ENCODE data around the gene EPM2A.
A peak's percentile ranks its signal among the peaks of the same experiment; 100 is the strongest.
"Not testable (repeated sequence)": the region's sequence is repeated elsewhere in the genome, so short reads cannot be mapped to it uniquely, and the experiment has no call there.

EPM2A gene

GRCh38 chr6:145735356-145736165, at the start of gene EPM2A:
TSS of gene EPM2A (minus strand) at chr6:145735520. CDS start at chr6:145735498, 22 bp downstream.
- DNase-seq (ENCODE audit: low read depth), result peak; percentile 35

- DNase-seq (ENCODE audit: low read depth), result no peak
Observed at GRCh38 chr6:145784683-145785082, 49.4 kb upstream of the EPM2A start.

DNA sequence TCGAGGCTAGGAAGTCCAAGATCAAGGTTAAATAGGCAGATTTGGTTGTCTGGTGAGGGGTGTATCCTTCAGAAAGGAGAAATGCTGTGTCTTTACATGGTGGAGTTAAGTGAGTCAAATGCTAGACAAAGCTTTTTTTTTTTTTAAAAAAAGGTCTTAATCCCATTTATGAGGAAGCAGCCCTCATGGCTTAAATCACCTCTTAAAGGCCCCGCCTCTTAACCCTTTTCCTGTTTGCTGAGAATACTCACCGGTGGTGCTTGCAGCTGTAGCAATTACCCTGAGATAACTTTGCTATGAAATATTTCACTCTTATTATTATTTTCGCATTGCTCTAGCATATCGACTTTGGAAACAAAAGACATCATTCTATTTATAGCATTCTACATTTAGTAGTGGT, 48.5 kb upstream of the EPM2A start:
- DNase-seq (ENCODE audit: low read depth), result no peak

DNA sequence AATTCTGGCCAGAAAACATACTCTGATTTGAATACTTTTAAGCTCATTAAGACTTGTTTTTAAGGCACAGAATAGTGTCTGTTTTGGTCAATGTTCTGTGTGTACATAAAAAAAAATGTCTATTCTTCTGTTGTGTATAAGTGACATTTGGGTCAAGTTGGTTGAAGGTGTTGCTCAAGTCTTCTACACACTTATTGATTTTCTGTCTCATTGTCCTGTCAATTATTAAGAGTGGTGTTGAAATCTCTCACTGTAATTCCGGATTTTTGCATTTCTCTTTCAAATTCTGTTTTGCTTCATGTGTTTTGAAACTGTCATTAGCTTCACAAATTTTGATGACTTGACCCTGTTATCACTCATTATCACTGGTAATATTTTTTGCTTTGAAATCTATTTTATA, 37.5 kb upstream of the EPM2A start:
- no peak for DNase-seq (ENCODE audit: low read depth)

DNA sequence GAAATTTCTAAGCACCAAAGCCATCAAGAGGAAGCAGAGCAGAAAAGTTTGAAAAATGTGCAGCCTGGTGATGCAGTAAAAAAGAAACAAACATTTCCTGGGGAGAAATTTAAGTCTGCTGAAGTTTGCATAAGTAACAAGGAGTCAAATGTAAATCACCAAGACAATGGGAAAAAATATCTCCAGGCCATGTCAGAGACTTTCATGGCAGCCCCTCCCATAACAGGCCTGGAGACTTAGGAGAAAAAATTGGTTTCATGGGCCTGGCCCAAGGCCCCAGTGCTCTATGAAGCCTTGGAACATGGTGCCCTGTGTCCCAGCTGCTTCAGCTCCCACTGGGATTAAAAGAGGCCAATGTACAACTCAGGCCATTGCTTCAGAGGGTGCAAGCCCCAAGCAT, 30.1 kb upstream of the EPM2A start:
- DNase-seq (ENCODE audit: low read depth), result no peak

- DNase-seq (ENCODE audit: low read depth), result no peak
Observed at GRCh38 chr6:145763742-145764141, 28.4 kb upstream of the EPM2A start.

GRCh38 chr6:145761584-145761983, 26.3 kb upstream of the EPM2A start:
- DNase-seq (ENCODE audit: low read depth), result no peak

- no peak for DNase-seq (ENCODE audit: low read depth)
Observed at GRCh38 chr6:145758113-145758512, 22.8 kb upstream of the EPM2A start.

DNA sequence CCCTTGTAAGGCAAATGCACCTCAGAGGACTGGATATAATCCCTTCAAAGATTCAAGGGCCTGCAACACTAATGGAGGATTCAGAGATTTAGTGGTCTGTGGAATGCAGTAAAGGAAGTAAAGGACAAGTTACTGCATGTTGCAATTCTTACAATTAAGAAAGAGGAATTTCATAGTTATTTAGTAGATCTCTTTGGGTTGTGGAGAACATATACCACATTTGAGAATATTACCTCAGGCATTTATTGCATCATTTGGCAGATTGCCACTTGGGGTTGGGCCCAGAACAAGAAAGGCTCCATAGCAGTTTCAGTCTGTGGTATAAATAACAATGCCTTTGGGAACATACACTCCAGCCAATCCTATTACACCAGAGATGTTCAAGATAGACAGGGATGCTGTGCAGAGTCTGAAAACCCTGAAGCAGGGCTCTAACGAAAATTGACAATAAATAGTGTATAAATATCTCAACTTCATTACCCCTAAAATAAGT, 20.9 kb upstream of the EPM2A start:
- DNase-seq (ENCODE audit: low read depth), result no peak

DNA sequence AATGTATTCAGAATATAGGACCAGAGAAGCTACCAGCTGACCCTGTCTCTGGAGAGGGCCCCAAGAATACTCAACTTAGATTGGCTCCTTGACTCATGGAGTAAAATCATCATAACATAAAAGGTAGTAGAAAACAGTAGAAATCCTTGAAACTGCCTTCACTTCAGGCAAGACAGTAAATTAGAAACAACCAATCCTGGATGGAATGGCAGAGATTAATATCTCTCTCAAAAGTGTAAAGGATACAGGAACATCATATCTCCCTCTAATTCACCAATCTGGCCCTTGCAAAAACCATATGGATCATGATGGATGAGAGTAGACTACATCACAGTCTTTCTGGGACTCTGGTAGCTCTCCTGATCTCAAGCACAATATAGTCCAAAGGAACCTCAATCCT, 20.4 kb upstream of the EPM2A start:
- DNase-seq (ENCODE audit: low read depth), result no peak

DNA sequence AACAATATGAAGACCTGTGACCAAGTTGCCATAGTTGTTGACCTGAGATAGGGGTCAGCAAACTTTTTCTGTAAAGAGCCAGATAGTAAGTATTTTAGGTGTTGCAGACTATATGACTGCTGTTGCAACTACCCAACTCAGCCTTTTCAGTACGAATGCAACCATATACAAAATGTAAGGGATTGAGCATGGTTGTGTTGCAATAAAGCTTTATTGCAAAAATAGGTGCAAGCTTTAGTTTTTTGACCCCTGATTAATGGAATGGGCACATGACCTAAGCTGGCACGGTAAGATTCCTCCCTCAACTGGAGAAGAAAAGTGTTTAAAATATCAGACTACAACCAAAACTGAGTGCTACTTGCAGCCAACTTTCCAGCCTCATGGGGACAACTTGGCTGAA, 17.3 kb upstream of the EPM2A start:
- no peak for DNase-seq (ENCODE audit: low read depth)

GRCh38 chr6:145749632-145750031, 14.3 kb upstream of the EPM2A start:
- no peak for DNase-seq (ENCODE audit: low read depth)

DNA sequence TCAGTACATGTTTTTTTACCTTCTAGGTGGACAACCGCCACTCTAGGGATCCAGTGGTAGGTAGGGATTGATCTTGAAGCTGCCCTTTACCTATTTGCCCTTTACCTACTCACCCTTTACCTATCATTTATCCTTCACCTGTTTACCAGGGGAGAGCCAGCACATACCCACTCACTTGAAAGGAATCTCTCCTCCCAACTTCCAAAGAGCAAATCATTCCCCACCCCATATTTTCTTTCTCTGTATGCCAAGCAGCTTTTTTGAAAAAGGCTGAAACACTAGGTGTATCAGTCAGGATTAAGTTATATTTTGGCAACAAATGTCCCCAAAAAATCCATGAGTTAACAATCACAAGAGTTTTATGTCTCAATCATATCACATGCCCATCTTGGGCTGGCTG, 10.5 kb upstream of the EPM2A start:
- no peak for DNase-seq (ENCODE audit: low read depth)

DNA sequence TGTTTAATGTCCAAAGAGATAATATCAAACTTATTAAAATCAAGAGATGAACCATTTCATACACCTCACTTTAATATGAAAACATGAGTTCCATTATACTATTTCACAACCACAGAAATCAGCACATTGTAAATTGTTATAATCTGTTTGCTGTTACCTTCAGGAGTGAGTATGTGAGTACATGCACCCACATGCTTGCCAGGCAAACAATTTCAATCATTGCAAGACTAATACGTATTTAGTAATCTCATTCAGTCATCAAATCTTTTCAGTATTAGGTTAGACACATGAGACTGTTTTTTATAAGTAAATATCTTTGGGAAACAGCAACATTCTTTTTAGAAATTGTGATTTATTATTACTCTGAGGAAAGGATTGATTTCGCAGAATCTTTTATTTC, 9.3 kb upstream of the EPM2A start:
- no peak for DNase-seq (ENCODE audit: low read depth)

GRCh38 chr6:145743332-145743731, 8.0 kb upstream of the EPM2A start:
- DNase-seq (ENCODE audit: low read depth), result no peak

GRCh38 chr6:145742472-145742871, 7.2 kb upstream of the EPM2A start:
- not testable (repeated sequence) for DNase-seq (ENCODE audit: low read depth)

- not testable (repeated sequence) for DNase-seq (ENCODE audit: low read depth)
Observed at GRCh38 chr6:145739685-145740084, 4.4 kb upstream of the EPM2A start.

GRCh38 chr6:145738265-145738664, 2.9 kb upstream of the EPM2A start:
- DNase-seq (ENCODE audit: low read depth), result no peak

DNA sequence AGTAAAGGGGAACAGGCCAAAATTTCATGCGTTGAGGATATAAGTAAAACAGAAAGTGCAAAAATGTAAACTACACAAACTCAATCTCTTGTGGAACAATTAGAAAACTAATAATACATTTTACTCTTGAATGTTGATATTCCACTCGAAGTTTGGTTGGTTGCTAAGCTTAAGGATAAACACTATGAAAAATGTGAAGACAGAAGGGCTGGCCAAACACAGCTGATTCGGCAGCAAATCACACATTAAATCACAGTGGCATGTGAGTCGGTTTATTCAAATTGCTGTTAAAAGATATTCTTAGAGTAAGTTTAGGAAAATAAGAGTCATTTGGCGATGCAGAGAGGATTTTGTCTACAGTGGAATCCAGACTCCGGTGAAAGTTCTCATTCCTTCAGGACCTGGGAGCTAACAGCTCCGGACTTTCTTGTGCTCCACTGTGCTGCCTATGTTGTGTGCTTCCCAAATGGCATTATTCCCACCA, 1.4 kb upstream of the EPM2A start:
- no peak for DNase-seq (ENCODE audit: low read depth)

DNA sequence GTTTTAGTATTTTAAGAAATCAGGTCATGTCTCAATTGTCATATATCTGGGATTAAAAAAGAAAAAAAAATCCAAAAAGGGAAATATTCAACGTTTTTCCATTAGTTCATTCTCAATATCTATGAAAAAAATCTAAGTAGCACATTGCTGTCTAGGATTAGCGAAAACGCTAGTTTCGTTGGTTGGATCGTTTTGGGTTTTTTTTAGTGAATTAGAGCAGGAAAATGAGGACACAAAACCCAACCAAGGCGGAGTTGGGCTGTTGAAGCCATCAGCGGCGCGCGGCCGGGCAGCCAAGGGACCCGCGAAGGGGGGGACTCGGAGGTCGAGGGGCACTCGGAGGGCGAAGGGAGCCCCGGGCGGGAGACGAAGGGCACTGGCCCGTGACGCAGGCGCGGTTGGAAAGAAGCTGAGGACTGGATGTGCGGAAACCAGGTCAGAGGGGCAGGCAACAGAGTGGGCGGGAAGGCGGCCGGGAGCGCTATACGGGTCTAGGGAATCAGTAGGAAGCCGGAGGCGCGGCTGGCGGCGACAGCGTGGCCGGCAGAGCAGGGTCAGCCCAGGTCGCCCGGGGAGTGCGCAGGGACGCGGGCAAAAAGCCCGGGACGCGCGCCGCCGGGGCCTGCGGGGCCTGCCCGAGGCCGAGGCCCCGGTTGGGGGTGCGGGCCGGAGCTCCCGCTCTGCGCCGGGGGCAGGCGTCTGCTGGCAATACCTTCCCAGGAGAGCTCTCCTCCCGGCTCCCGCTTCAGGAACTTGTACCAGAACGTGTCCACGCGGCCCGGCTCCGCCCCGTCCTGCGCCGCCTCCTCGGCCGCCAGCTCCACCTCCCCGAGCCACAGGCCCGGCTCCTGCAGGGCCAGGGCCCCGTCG, 599 bp downstream of the EPM2A start:
- DNase-seq (ENCODE audit: low read depth), result peak; percentile 49

- DNase-seq (ENCODE audit: low read depth), result no peak
Observed at GRCh38 chr6:145733810-145734209, 1.5 kb downstream of the EPM2A start.

DNA sequence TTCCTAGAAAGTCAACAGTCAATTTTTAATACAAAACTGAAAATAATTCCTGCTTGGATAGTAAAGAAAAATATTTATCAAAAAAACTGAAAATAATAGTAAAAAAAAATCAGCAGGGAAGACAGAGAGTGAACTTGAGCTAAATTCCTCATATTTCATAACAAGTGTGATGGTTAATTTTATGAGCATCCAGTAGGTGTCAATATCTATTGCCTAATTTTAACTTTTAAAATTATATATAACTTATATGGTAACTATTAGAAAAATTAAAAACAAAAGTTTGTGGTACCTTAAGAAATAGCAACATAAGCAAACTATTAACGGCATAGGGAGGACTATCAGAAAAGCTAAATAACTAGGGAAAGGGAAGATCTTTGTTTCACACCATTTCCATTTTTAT, 2.1 kb downstream of the EPM2A start:
- DNase-seq (ENCODE audit: low read depth), result no peak

DNA sequence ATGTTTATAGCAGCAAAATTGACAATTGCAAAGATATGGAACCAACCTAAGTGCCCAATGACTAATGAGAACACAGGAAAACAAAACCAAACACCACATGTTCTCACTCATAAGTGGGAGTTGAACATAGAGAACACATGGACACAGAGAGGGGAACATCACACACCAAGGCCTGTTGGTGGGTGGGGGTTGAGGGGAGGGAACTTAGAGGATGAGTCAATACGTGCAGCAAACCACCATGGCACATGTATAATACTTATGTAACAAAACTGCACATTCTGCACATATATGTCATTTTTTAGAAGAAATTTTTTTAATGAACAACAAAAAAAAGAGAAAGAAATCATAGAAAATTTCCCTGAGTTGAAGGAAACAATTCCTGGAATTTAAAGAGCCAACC, 3.9 kb downstream of the EPM2A start:
- no peak for DNase-seq (ENCODE audit: low read depth)
